T-cell (primary cell): ENCODE data around the gene ASL. TPM values are rescaled to one million over a fixed set of nuclear protein-coding genes. Genes with fewer than 3 reads are reported as not detected.
A peak's percentile ranks its signal among the peaks of the same experiment; 100 is the strongest.
"Not testable (repeated sequence)": the region's sequence is repeated elsewhere in the genome, so short reads cannot be mapped to it uniquely, and the experiment has no call there.

ENCODE experiments used
- ATAC-seq, 4 experiments: fragments of 200-7000 bp in 3 of 4; fragments of 150-1000 bp in 1 of 4; cut with Tn5 transposase; replicated peaks in 1 of 4; 1 replicate in 3 of 4; 2 replicates in 1 of 4; pipeline ENCODE4 v1.10.0; 2021; ENCODE audit warnings: moderate library complexity in 3 of 4, mild to moderate bottlenecking in 2 of 4, moderate number of reproducible peaks in 1 of 4
- CTCF ChIA-PET, 2 donors: fragments of 300-600 bp; sonication (Branson Sonifier 250); formaldehyde crosslinking; loops; one replicate each; lab custom pipeline; 2022; ENCODE audit warnings: antibody characterized with exemption in 2 of 2; lab: Charles Lee
- POLR2A ChIA-PET, 2 donors: fragments of 300-600 bp; sonication (Branson Sonifier 250); formaldehyde crosslinking; loops; one replicate each; lab custom pipeline; 2022; ENCODE audit warnings: antibody characterized with exemption in 2 of 2; lab: Charles Lee
- DNase-seq, 35 experiments: peaks; one replicate each; pipeline versions ENCODE4 v3.0.0 to v3.0.0-alpha.2; 2013 to 2023
- H3K27ac ChIP-seq: one replicate; pipeline ENCODE4 v1.5.1; 2013; ENCODE audit warnings: low read length
- H3K27me3 ChIP-seq, 2 experiments: replicated peaks in 1 of 2; 1 replicate in 1 of 2; 2 replicates in 1 of 2; pipeline versions ENCODE4 v1.6.1 to v1.7.0; 2013; ENCODE audit warnings: low read length in 1 of 2, mixed read lengths in 1 of 2; ENCODE audit not compliant: control insufficient read depth in 2 of 2, insufficient read depth in 2 of 2; ENCODE audit errors: extremely low read depth in 1 of 2
- H3K36me3 ChIP-seq, 2 donors: 1 replicate in 1 of 2; 2 replicates in 1 of 2; pipeline versions ENCODE4 v1.6.1 to v1.7.0; 2013; ENCODE audit warnings: low read length in 1 of 2; ENCODE audit not compliant: control insufficient read depth in 2 of 2, insufficient read depth in 1 of 2; ENCODE audit errors: extremely low read depth in 1 of 2
- H3K4me1 ChIP-seq, 2 experiments: 1 replicate in 1 of 2; 2 replicates in 1 of 2; pipeline versions ENCODE4 v1.6.1 to v1.7.0; 2013; ENCODE audit warnings: low read length in 2 of 2, mixed read lengths in 1 of 2; ENCODE audit not compliant: insufficient read depth in 2 of 2, control insufficient read depth in 1 of 2; ENCODE audit errors: extremely low read depth in 1 of 2
- H3K4me3 ChIP-seq, 2 donors: 1 replicate in 1 of 2; 2 replicates in 1 of 2; pipeline versions ENCODE4 v1.5.1 to v1.7.0; 2013; ENCODE audit warnings: mild to moderate bottlenecking in 2 of 2, low read length in 1 of 2, moderate library complexity in 1 of 2; ENCODE audit not compliant: control insufficient read depth in 1 of 2; ENCODE audit errors: extremely low read depth in 1 of 2
- H3K9me3 ChIP-seq: 2 replicates; pipeline ENCODE4 v1.7.0; 2013
- H3K27ac Mint-ChIP-seq, 2 donors: one replicate each; pipeline ENCODE4 v1.8.0; 2020 to 2021; ENCODE audit warnings: mild to moderate bottlenecking in 2 of 2, mixed read lengths in 2 of 2
- H3K27me3 Mint-ChIP-seq, 2 donors: one replicate each; pipeline ENCODE4 v1.8.0; 2021 to 2022; ENCODE audit warnings: mixed read lengths in 2 of 2
- H3K36me3 Mint-ChIP-seq: one replicate; pipeline ENCODE4 v1.8.0; 2021; ENCODE audit warnings: mixed read lengths
- H3K4me1 Mint-ChIP-seq, 3 donors: one replicate each; pipeline ENCODE4 v1.8.0; 2020 to 2022; ENCODE audit warnings: mixed read lengths in 3 of 3, mild to moderate bottlenecking in 1 of 3
- H3K4me3 Mint-ChIP-seq, 3 donors: one replicate each; pipeline ENCODE4 v1.8.0; 2020 to 2022; ENCODE audit warnings: mild to moderate bottlenecking in 3 of 3, mixed read lengths in 3 of 3, moderate library complexity in 3 of 3
- H3K9me3 Mint-ChIP-seq, 3 donors: one replicate each; pipeline ENCODE4 v1.8.0; 2020 to 2022; ENCODE audit warnings: mixed read lengths in 3 of 3
- WGBS: methylation state at CpG from one replicate; pipeline ENCODE4 v1.1.5; 2013; ENCODE audit warnings: missing lambda C conversion rate; ENCODE audit not compliant: insufficient coverage; 5-methylcytosine and 5-hydroxymethylcytosine counted together
- total RNA-seq, 35 experiments: library from RNA in 6 of 35; stranded (reverse) in 6 of 35; fragments of 120-200 nt in 1 of 35; gene quantifications; one replicate each; pipeline versions ENCODE4 v1.2.1 to v1.2.4 and lab custom pipeline; 2013 to 2026

The ASL gene
- total RNA-seq, 5 donors from 2014 or later (not counting 1 experiment from before 2014, with no cell fraction given), result 10.3 to 23.0 (median 18.5) TPM

- H3K4me1 Mint-ChIP-seq, result no peaks in the 10 kb centered on the region
- ChIA-PET POLR2A (interaction anchor here in 1 of 2 donors (0.5 kb wide), 1 partner anchor 562 kb away, joined by 3 read pairs; no protein-coding TSS in a partner anchor), CTCF (no interaction called here)
- DNase-seq, result no peak
- no peaks in the 10 kb centered on the region for H3K4me1 ChIP-seq
- no peaks in the 10 kb centered on the region for H3K27me3 ChIP-seq
- peaks cover 0 to 4% (median 3%) of the 10 kb centered on the region in 3 donors for H3K9me3 Mint-ChIP-seq
- H3K36me3 Mint-ChIP-seq, result no peaks in the 10 kb centered on the region
- no peaks in the 10 kb centered on the region for H3K36me3 ChIP-seq
- H3K27me3 Mint-ChIP-seq, result no peaks in the 10 kb centered on the region
- no CpG with 5 or more reads among the region's 4 CpGs for WGBS
- H3K27ac ChIP-seq, result no peak overlapping the region
- H3K27ac Mint-ChIP-seq, result no peak overlapping the region
- no peak for ATAC-seq
- H3K9me3 ChIP-seq, result no peaks in the 10 kb centered on the region
- no peak overlapping the region for H3K4me3 Mint-ChIP-seq
- H3K4me3 ChIP-seq, result no peak overlapping the region
These were observed 5.9 kb upstream of the ASL start for GRCh38 chr7:66069732-66070131.

GRCh38 chr7:66070222-66070621, 5.4 kb upstream of the ASL start:
- H3K4me1 Mint-ChIP-seq, result peaks cover 0 to under 1% (median 0%) of the 10 kb centered on the region in 3 donors
- peaks cover 0 to 2% of the 10 kb centered on the region in 2 experiments for H3K4me1 ChIP-seq
- H3K4me3 Mint-ChIP-seq, result no peak overlapping the region
- H3K27me3 Mint-ChIP-seq, result no peaks in the 10 kb centered on the region
- no peak overlapping the region for H3K27ac ChIP-seq
- ChIA-PET POLR2A (interaction anchor here in 1 of 2 donors (0.5 kb wide), 1 partner anchor 562 kb away, joined by 3 read pairs; no protein-coding TSS in a partner anchor), CTCF (interaction anchor here in 1 of 2 donors (0.6 kb wide), 1 partner anchor 52 kb away, joined by 5 read pairs; no protein-coding TSS in a partner anchor)
- no peaks in the 10 kb centered on the region for H3K36me3 Mint-ChIP-seq
- H3K9me3 ChIP-seq, result no peaks in the 10 kb centered on the region
- 100% methylated on average over 1 of the region's 1 CpG for WGBS
- H3K9me3 Mint-ChIP-seq, result peaks cover 0 to 4% (median 3%) of the 10 kb centered on the region in 3 donors
- ATAC-seq (no peak), DNase-seq (no peak)
- no peaks in the 10 kb centered on the region for H3K27me3 ChIP-seq
- H3K4me3 ChIP-seq, result no peak overlapping the region
- no peak overlapping the region for H3K27ac Mint-ChIP-seq
- no peaks in the 10 kb centered on the region for H3K36me3 ChIP-seq

GRCh38 chr7:66072208-66072607, 3.4 kb upstream of the ASL start:
- DNase-seq, H3K9me3 Mint-ChIP-seq, H3K27me3 ChIP-seq, ATAC-seq, H3K36me3 Mint-ChIP-seq, H3K27ac Mint-ChIP-seq, CTCF ChIA-PET, H3K9me3 ChIP-seq, H3K27ac ChIP-seq, H3K4me3 ChIP-seq, H3K36me3 ChIP-seq, H3K27me3 Mint-ChIP-seq, H3K4me3 Mint-ChIP-seq: not testable (repeated sequence)
- H3K4me1 Mint-ChIP-seq, result peaks cover 8 to 14% (median 11%) of the 10 kb centered on the region in 3 donors
- 90% methylated on average over 3 of the region's 7 CpGs for WGBS
- POLR2A ChIA-PET, result interaction anchor here in 1 of 2 donors (0.7 kb wide), 1 partner anchor 83 kb away, joined by 3 read pairs; no protein-coding TSS in a partner anchor
- peaks cover 0 to 19% of the 10 kb centered on the region in 2 experiments for H3K4me1 ChIP-seq

GRCh38 chr7:66076462-66077329, 1.1 kb downstream of the ASL start:
- Histone ChIP-seq H3K4me3 (peak overlapping the region; percentile 74 to 78), H3K27ac (no peak overlapping the region), H3K4me1 (peaks cover 0 to 23% of the 10 kb centered on the region in 2 experiments), H3K27me3 (no peaks in the 10 kb centered on the region), H3K36me3 (no peaks in the 10 kb centered on the region), H3K9me3 (no peaks in the 10 kb centered on the region)
- Mint-ChIP-seq H3K36me3 (peaks cover 2% of the 10 kb centered on the region), H3K9me3 (no peaks in the 10 kb centered on the region), H3K4me3 (peak overlapping the region; percentile 79 to 85 (median 80)), H3K27ac (peak overlapping the region; percentile 63 to 64), H3K27me3 (no peaks in the 10 kb centered on the region), H3K4me1 (peaks cover 12 to 18% (median 14%) of the 10 kb centered on the region in 3 donors)
- 96% methylated on average over 7 of the region's 11 CpGs for WGBS
- no peak for DNase-seq
- ChIA-PET CTCF (interaction anchor here in 1 of 2 donors (1.3 kb wide), 1 partner anchor 38 kb away, joined by 3 read pairs; the partner anchor contains the start of gene CRCP), POLR2A (no interaction called here)
- ATAC-seq, result no peak

GRCh38 chr7:66078067-66078466, 2.4 kb downstream of the ASL start:
- no peak overlapping the region for H3K27ac ChIP-seq
- peaks cover 0 to 23% of the 10 kb centered on the region in 2 experiments for H3K4me1 ChIP-seq
- no peak for DNase-seq
- no peaks in the 10 kb centered on the region for H3K27me3 ChIP-seq
- Mint-ChIP-seq H3K4me3 (peak overlapping the region in 1 of 3 donors; percentile 28), H3K9me3 (no peaks in the 10 kb centered on the region), H3K4me1 (peaks cover 12 to 18% (median 14%) of the 10 kb centered on the region in 3 donors), H3K36me3 (peaks cover 6% of the 10 kb centered on the region), H3K27ac (no peak overlapping the region), H3K27me3 (no peaks in the 10 kb centered on the region)
- POLR2A ChIA-PET, result interaction anchor here in 1 of 2 donors (0.6 to 0.9 kb wide), 2 partner anchors 9 to 38 kb away, joined by 3 read pairs; no protein-coding TSS in a partner anchor
- 98% methylated on average over 5 of the region's 5 CpGs for WGBS
- no peak overlapping the region for H3K4me3 ChIP-seq
- CTCF ChIA-PET, result no interaction called here
- H3K9me3 ChIP-seq, result no peaks in the 10 kb centered on the region
- ATAC-seq, result no peak
- no peaks in the 10 kb centered on the region for H3K36me3 ChIP-seq

GRCh38 chr7:66082083-66082482, 6.5 kb downstream of the ASL start:
- Mint-ChIP-seq H3K4me1 (peaks cover 4 to 5% (median 4%) of the 10 kb centered on the region in 3 donors), H3K27me3 (no peaks in the 10 kb centered on the region), H3K36me3 (peaks cover 11% of the 10 kb centered on the region), H3K27ac (no peak overlapping the region), H3K9me3 (no peaks in the 10 kb centered on the region), H3K4me3 (no peak overlapping the region)
- Histone ChIP-seq H3K9me3 (no peaks in the 10 kb centered on the region), H3K4me3 (no peak overlapping the region), H3K4me1 (peaks cover 0 to 6% of the 10 kb centered on the region in 2 experiments), H3K27me3 (no peaks in the 10 kb centered on the region), H3K36me3 (peaks cover 0 to 2% of the 10 kb centered on the region in 2 donors), H3K27ac (no peak overlapping the region)
- DNase-seq (no peak), ATAC-seq (no peak)
- ChIA-PET POLR2A (no interaction called here), CTCF (no interaction called here)
- 100% methylated on average over 5 of the region's 6 CpGs for WGBS
